KOPT-K1 (cell line): ENCODE measurements around the gene EPHB6.

Experiments
- H3K27ac ChIP-seq: fragments of 200-600 bp; sonication (generic); 2 replicates; pipeline ENCODE4 v1.5.1; 2016; ENCODE audit warnings: antibody characterized with exemption, mild to moderate bottlenecking, low read depth, low read length; ENCODE audit not compliant: poor library complexity, severe bottlenecking
- H3K36me3 ChIP-seq: fragments of 200-600 bp; sonication (generic); 2 replicates; pipeline ENCODE4 v1.5.1; 2017; ENCODE audit warnings: antibody characterized with exemption, mild to moderate bottlenecking, low read length, moderate library complexity; ENCODE audit not compliant: insufficient read depth
- H3K9me3 ChIP-seq: fragments of 200-600 bp; sonication (generic); 2 replicates; pipeline ENCODE4 v1.5.1; 2017; ENCODE audit warnings: antibody characterized with exemption, low read length, mild to moderate bottlenecking; ENCODE audit not compliant: insufficient read depth, poor library complexity, severe bottlenecking

Gene EPHB6

DNA sequence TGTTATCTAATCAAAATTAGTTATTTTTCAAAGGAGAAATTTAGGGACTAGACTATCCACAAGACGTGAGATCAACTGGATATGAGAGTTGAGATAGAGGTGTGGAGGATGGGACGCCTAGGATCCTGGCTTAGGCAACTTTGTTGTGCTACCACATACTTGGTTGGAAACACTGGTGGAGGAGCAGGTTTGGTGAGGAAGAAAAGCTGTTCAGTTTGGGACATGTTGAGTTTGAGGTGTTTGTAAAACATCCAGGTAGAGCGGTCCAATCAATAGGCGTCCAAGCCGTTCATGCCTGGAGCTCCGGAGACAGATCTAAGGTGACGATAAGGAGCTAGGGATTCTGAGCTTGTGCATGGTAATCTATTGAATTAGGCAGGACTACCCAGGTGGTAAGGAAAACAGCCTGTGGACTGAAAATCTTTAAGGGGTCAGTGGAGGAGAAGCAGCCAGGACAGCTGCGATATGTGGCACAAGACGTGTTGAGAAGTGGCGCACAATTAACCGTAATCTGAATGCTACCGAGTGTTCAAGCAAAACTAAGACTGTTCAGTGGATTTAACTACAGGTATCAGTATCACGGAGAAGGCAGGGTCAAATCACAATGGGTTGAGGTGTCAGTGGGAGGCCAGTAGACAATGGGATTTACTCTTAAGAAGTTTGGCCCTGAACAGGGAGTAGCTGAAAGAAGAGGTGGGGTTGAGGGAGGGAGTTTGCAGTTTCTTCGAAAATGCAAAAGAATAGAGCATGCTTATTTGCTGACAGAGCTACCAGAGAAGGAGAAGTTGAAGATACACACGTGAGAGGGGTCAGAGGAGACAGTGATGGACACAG, 46.8 kb downstream of the EPHB6 start:
- Histone ChIP-seq H3K36me3 (no peaks in the 10 kb centered on the region), H3K27ac (no peak overlapping the region)

DNA sequence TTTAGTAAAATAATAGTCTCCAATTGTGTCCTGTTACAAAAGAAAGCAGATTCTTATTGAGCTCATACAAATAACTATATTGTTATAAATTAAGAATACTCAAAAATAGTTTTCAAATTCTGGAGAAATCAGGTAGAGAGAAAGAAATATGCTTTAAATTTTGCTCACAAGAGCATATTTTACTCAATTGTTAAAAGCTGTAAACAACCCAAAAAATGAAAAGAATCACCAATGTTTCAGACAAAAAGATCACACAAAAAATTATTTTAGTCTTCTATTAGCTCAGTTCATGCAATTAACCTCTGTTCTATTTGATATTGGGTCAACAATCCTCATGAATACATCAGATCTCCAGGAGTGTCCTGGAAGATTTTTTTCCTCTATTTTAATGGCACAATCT, 49.3 kb downstream of the EPHB6 start:
- H3K9me3 ChIP-seq, result peaks cover 37% of the 10 kb centered on the region
- H3K36me3 ChIP-seq, result no peaks in the 10 kb centered on the region
- no peak overlapping the region for H3K27ac ChIP-seq

More for the DNA sequence above, 46.8 kb downstream of the EPHB6 start:
- H3K9me3 ChIP-seq, result peaks cover 34% of the 10 kb centered on the region

DNA sequence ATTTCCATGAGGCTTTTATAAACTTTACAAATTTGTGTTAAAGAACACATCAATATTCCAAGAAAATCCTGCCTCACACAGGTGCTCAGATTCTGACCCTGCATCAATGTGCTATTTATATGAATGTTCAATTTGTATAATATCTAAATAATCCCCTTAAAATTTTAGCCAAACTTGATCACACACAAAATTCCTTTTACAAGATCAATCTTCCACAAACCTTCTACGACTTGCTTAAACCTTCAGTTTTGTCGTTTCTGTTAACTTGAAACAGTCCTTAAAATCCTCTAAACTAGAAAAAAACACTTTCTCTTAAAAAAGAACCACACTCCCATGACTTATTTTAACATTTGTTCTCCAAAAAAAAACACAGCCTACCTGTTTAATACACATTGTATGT, 50.9 kb downstream of the EPHB6 start:
- Histone ChIP-seq H3K9me3 (peaks cover 37% of the 10 kb centered on the region), H3K27ac (no peak overlapping the region), H3K36me3 (no peaks in the 10 kb centered on the region)

DNA sequence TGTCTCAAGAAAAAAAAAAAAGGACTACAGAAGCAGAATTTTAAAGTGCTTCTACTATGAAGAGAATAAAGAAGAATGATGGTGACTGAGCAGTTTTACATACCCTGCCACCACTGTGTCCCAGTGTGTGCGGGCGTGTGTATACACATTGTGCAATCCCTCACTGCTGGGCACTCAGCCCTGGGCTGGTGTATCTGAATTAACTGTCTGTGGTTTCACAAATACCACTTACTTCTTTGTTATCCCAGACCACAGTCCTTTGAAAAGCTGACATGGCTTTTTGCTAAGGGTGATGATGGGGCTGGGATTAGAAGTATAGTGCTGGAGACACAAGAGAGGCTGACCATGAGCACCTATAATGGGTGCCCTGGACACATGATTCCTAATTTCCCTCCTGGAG, 51.8 kb downstream of the EPHB6 start:
- Histone ChIP-seq H3K9me3 (peaks cover 37% of the 10 kb centered on the region), H3K27ac (no peak overlapping the region), H3K36me3 (no peaks in the 10 kb centered on the region)

DNA sequence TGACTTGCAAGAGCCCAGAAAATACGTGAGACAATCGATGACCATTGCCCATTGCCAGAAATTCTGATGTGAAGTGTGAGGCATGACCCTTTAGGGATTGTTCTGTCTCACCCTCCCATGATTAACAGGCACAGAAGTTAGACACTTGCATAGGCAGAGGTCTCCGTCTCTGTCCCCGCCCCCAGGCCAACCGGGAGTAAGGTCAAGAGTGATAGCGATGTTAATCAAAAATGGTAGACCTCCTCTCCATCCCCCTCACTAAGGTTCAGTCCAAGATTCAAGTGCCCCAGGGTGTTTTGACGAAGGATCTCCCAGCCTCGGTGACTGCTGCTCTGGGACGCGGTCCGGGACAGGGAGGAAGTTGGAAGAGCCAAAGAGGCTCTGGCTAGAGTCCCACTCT, 53.4 kb downstream of the EPHB6 start:
- no peaks in the 10 kb centered on the region for H3K36me3 ChIP-seq
- no peak overlapping the region for H3K27ac ChIP-seq
- peaks cover 34% of the 10 kb centered on the region for H3K9me3 ChIP-seq

DNA sequence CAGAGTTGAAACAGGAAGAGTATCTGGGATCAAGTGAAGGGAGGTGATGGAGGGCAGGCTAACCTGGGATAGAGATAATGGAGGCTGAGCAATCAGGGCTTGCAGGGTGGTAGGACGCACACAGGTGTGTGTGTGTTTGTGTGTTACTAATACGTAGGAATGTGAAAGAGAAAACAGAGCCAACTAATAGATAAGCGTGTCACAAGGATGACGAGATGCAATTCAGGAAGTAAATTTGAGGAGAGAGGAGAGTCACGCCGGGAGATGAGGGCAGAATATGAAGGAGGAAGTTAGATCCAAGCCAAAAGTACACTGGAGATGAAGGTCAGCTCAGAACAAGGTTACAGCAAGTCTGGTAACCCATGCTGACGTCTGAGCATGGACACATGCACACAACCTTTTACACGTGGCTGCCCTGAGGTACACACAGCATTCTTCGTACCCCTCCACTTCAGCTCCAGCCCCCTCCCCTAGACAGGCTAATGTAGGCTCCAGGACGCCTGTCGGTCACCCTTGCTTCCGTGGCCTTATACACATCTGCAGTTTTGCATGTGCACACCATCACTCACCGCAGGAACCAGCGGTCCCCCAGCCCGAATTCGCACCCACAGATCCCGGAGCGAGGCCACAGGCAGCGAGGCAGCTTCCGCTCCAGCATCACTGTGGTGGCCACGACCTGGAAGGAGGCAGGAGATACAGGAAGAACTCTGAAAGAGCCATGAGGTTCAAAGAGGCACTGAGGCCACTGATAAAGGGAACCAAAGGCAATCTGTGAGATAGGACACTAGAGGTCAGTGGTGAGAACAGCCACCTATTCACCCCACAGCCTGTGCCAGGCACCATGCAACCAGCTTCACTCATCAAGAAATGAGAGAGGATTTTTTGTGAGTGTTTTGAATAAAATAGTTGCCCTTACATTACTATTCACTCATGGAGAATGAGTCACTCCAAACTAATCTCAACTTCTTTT, 54.3 kb downstream of the EPHB6 start:
- no peak overlapping the region for H3K27ac ChIP-seq
- H3K36me3 ChIP-seq, result no peaks in the 10 kb centered on the region
- H3K9me3 ChIP-seq, result peaks cover 27% of the 10 kb centered on the region

DNA sequence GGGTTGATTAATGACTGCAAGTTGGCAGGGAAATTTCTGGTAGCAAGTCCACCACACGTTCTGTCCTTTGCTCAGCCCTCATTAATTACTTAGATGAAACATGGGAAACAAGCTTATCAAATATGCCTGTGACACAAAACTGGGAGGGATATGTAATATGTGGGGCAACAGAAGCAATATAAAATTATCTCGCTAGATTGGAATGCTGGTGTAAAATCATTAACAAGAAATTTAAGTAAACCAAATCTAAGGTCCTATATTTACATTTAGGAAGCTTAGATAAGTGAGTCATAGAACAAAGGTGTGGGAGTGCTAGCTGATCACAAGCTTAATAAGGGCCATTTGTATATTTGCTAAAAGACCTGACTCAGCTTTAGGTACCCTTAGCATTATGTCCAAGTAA, 55.2 kb downstream of the EPHB6 start:
- H3K9me3 ChIP-seq, result peaks cover 19% of the 10 kb centered on the region
- no peaks in the 10 kb centered on the region for H3K36me3 ChIP-seq
- no peak overlapping the region for H3K27ac ChIP-seq

DNA sequence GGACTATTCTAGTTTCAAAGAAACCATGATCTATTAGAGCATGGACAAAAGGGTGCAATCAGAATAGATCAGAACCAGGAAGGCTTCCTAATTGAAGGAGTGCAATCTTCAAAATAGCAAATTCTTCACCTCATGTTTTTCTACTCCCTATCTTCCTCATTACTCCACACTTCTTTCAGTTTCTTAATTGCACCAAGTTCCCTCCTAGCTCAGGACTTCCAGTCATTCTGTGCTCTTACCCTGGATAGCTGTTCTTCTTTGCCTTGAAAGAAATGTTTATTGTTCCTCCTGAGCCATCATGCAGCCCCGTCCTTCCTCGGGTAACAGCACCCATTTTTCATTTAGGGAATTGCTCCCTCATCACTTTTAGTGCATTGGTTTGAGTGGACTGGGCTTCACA, 55.6 kb downstream of the EPHB6 start:
- Histone ChIP-seq H3K9me3 (peaks cover 15% of the 10 kb centered on the region), H3K27ac (no peak overlapping the region), H3K36me3 (no peaks in the 10 kb centered on the region)

DNA sequence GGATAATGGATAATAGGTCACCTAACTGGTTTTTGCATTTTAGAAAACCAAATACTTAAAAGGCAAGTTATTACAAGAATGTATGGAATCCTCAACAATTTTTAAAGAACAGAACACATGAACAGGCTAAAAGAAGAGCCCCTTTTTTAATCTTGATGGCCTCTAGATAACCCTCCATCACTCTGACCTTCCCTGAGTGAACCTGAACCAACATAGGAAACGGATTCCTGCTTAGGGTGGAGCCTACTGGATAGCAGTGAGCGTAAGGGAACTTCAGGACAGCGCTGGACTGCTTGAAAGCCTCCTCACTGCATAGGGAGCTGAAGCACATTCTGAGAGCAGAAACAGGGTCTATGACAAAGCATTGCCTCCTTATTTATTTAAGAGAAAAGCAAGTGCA, 58.2 kb downstream of the EPHB6 start:
- Histone ChIP-seq H3K36me3 (no peaks in the 10 kb centered on the region), H3K9me3 (no peaks in the 10 kb centered on the region), H3K27ac (no peak overlapping the region)

DNA sequence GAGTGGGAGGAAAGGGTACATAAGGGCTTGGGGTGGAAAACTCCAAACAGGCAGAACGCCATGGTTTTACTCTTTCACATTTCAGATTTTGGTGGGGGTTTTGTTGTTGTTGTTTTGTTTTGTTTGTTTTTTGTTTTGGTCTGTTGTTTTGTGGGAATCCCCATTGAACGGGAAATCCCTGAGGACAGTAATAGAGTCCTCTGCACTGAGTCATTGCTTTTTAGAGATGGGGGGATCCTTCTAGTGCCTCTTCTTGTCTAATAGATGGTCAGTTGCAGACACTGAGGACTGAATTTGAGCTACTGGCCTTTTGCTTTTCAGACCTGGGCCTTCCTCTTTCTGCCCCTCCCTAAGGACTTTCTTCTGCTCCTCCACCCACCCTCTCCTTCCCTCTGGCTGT, 58.7 kb downstream of the EPHB6 start:
- Histone ChIP-seq H3K36me3 (no peaks in the 10 kb centered on the region), H3K9me3 (no peaks in the 10 kb centered on the region), H3K27ac (no peak overlapping the region)

DNA sequence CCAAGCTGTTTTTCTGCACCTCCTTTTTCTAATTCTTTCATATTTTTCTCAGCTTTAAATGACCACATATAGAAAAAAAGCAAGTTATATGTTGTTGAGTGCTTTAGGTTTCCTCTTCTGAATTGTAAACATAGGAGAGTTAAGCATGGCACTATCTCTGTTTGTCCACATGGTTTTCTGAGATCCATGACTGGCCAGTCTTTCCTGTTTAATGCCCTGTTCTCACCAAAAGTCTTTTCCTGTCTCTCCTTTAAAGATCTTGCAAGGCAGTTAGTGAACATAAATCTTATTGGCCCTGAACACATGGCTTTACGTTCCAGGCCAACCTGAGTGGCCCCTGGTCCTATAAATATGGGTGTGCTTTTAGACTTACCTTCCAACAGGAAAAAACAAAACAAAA, 59.2 kb downstream of the EPHB6 start:
- no peaks in the 10 kb centered on the region for H3K9me3 ChIP-seq
- H3K27ac ChIP-seq, result no peak overlapping the region
- no peaks in the 10 kb centered on the region for H3K36me3 ChIP-seq

DNA sequence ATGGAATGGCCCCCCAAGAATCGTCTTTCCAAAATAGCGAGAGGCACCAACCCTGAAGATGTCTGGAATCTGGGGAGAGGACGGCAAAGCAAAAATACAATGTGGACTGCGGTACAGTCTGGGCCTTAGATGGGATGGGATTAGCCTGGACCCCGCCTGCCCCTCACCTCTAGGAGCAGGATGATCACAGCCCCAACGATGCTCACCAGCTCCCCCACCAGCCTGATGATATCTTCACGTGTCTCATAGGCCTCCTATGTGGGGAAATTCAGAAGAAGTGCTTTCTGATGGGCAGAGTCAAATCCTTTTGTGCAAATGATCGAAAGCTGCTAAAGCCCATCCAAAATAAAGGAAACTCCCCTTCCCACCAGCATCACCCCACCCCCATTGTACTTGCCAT, 60.4 kb downstream of the EPHB6 start:
- no peaks in the 10 kb centered on the region for H3K36me3 ChIP-seq
- no peaks in the 10 kb centered on the region for H3K9me3 ChIP-seq
- no peak overlapping the region for H3K27ac ChIP-seq

DNA sequence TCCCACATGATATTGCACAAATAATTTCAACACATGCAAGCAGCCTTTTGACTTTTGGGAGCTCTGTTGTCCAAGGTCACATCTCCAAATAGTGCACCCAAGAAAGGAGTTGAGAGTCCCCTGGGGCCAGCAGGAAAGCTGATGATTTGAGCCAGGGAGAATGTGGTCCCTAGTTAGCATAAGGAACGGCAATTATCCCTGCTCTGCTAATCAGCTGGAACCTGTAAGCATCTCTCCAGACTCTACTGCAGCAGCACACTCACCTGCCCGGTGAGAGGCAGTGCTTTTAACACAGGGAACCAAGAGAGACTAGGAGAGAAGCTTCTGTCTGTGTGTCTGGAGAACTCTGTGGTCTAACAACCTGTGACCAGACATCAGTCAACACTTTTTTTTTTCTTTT, 61.6 kb downstream of the EPHB6 start:
- Histone ChIP-seq H3K9me3 (no peaks in the 10 kb centered on the region), H3K27ac (no peak overlapping the region), H3K36me3 (no peaks in the 10 kb centered on the region)

DNA sequence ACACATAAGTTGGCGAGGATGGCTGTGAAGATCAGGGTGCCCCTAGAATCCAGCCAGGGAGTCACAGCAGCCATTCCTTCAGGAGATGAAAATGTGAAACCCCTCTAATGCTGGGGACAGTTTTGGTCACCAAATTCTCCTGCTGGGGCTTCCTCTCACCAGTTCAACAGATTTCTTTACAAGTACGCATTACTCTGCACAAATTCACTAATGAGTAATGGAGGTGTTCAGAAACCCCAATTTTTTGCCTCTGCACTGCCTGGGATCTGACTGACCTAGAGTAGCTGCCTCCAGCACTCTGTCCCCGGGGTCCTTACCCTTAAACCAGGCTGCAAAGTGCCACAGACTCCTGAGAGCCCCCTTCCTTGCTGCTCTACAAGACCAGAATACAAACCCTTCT, 62.6 kb downstream of the EPHB6 start:
- H3K36me3 ChIP-seq, result no peaks in the 10 kb centered on the region
- H3K9me3 ChIP-seq, result no peaks in the 10 kb centered on the region
- no peak overlapping the region for H3K27ac ChIP-seq

DNA sequence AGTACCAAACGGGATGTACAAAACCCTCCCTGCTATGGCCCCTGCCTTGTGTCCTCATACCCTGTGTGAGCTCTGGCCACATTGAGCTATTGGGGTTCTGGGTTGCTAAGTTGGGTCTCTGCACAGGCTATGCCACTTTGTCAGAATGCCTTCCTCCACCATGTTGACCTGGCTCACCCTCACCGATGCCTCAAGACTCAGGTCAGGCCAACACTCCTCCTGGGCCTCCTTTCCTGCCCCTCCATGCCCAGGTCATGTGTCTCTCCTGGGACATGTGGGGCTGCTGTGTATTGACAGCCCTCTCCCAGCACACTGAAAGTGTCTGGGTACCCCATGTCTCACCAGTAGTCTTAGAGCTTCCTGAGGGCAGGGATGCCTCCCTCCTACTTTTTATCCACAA, 64.0 kb downstream of the EPHB6 start:
- Histone ChIP-seq H3K36me3 (no peaks in the 10 kb centered on the region), H3K9me3 (no peaks in the 10 kb centered on the region), H3K27ac (no peak overlapping the region)
